ENCODE results near the gene AVL9.
"Not testable (repeated sequence)": the region's sequence is repeated elsewhere in the genome, so short reads cannot be mapped to it uniquely, and the experiment has no call there.

The AVL9 gene

GRCh38 chr7:32496052-32496813 lies 944 bp downstream of the AVL9 start:
- DNase-seq = no peak

- not testable (repeated sequence) for DNase-seq
Measured at GRCh38 chr7:32499755-32500154, 4.5 kb downstream of the AVL9 start.

GRCh38 chr7:32500216-32500615 lies 4.9 kb downstream of the AVL9 start:
- not testable (repeated sequence) for DNase-seq

GRCh38 chr7:32500922-32501341 lies 5.6 kb downstream of the AVL9 start:
- DNase-seq = no peak

GRCh38 chr7:32501522-32501921 lies 6.2 kb downstream of the AVL9 start:
- no peak for DNase-seq

- no peak for DNase-seq
Measured at GRCh38 chr7:32502728-32503127, 7.4 kb downstream of the AVL9 start.

- no peak for DNase-seq
Measured at GRCh38 chr7:32506266-32507054, 11.2 kb downstream of the AVL9 start.

- no peak for DNase-seq
Measured at GRCh38 chr7:32507414-32507813, 12.1 kb downstream of the AVL9 start.

GRCh38 chr7:32511791-32512190 lies 16.5 kb downstream of the AVL9 start:
- DNase-seq = no peak

GRCh38 chr7:32513210-32513609 lies 17.9 kb downstream of the AVL9 start:
- DNase-seq = no peak

- DNase-seq = no peak
Measured at GRCh38 chr7:32515890-32516550, 20.7 kb downstream of the AVL9 start.

- DNase-seq = no peak
Measured at GRCh38 chr7:32516551-32517100, 21.3 kb downstream of the AVL9 start.

GRCh38 chr7:32518534-32519140 lies 23.3 kb downstream of the AVL9 start:
- DNase-seq = no peak

GRCh38 chr7:32519763-32520162 lies 24.5 kb downstream of the AVL9 start:
- DNase-seq = no peak

- DNase-seq = no peak
Measured at GRCh38 chr7:32522746-32523530, 27.6 kb downstream of the AVL9 start.

- no peak for DNase-seq
Measured at GRCh38 chr7:32524631-32525030, 29.3 kb downstream of the AVL9 start.

- DNase-seq = no peak
Measured at GRCh38 chr7:32525839-32526238, 30.6 kb downstream of the AVL9 start.

GRCh38 chr7:32531402-32531801 lies 36.1 kb downstream of the AVL9 start:
- DNase-seq = no peak

GRCh38 chr7:32532086-32532485 lies 36.8 kb downstream of the AVL9 start:
- DNase-seq = no peak

GRCh38 chr7:32532716-32533115 lies 37.4 kb downstream of the AVL9 start:
- DNase-seq = no peak

GRCh38 chr7:32533276-32534029 lies 38.2 kb downstream of the AVL9 start:
- no peak for DNase-seq
